ENCODE data around the gene SLC22A14.
"Not testable (repeated sequence)": the region's sequence is repeated elsewhere in the genome, so short reads cannot be mapped to it uniquely, and the experiment has no call there.

Gene SLC22A14

GRCh38 chr3:38316356-38317191, 34.5 kb downstream of the SLC22A14 start:
- Histone ChIP-seq H3F3A (ENCODE audit: insufficient read depth, low read length) (no peaks in the 10 kb centered on the region), H3K4me3 (ENCODE audit: low read depth, low read length, poor library complexity, severe bottlenecking) (no peak overlapping the region), H3K27ac (ENCODE audit: low read depth, low read length, poor library complexity, severe bottlenecking) (no peak overlapping the region), H3K79me2 (ENCODE audit: insufficient read depth, low read length) (no peaks in the 10 kb centered on the region), H3K4me1 (ENCODE audit: insufficient read depth, low read length, severe bottlenecking) (no peaks in the 10 kb centered on the region), H3K9me3 (ENCODE audit: low read length) (no peaks in the 10 kb centered on the region), H4K20me1 (ENCODE audit: insufficient read depth, low read length) (no peaks in the 10 kb centered on the region), H3K4me2 (ENCODE audit: low read length) (no peak overlapping the region), H3K9me2 (ENCODE audit: low read depth, low read length) (no peaks in the 10 kb centered on the region), H3K36me3 (ENCODE audit: insufficient read depth, low read length) (no peaks in the 10 kb centered on the region), H3K9ac (ENCODE audit: low read length) (no peak overlapping the region), H3K27me3 (ENCODE audit: insufficient read depth, low read length) (no peaks in the 10 kb centered on the region), H2AFZ (ENCODE audit: low read length) (no peak overlapping the region)
- TF ChIP-seq CTCF (IDR thresholded peaks at IDR 0.05; ENCODE audit: low read length), result no peak
- TF ChIP-seq EZH2 (IDR thresholded peaks at IDR 0.05; ENCODE audit: borderline replicate concordance, low read length), result no peak

GRCh38 chr3:38317192-38317759, 35.2 kb downstream of the SLC22A14 start:
- H3K27ac ChIP-seq (ENCODE audit: low read depth, low read length, poor library complexity, severe bottlenecking), result no peak overlapping the region
- H3K27me3 ChIP-seq (ENCODE audit: insufficient read depth, low read length), result no peaks in the 10 kb centered on the region
- H3K9ac ChIP-seq (ENCODE audit: low read length), result no peak overlapping the region
- no peak overlapping the region for H3K4me2 ChIP-seq (ENCODE audit: low read length)
- H3K79me2 ChIP-seq (ENCODE audit: insufficient read depth, low read length), result no peaks in the 10 kb centered on the region
- no peaks in the 10 kb centered on the region for H3K9me3 ChIP-seq (ENCODE audit: low read length)
- no peak overlapping the region for H2AFZ ChIP-seq (ENCODE audit: low read length)
- no peak overlapping the region for H3K4me3 ChIP-seq (ENCODE audit: low read depth, low read length, poor library complexity, severe bottlenecking)
- no peaks in the 10 kb centered on the region for H3K9me2 ChIP-seq (ENCODE audit: low read depth, low read length)
- no peaks in the 10 kb centered on the region for H4K20me1 ChIP-seq (ENCODE audit: insufficient read depth, low read length)
- no peak for TF ChIP-seq CTCF (IDR thresholded peaks at IDR 0.05; ENCODE audit: low read length)
- TF ChIP-seq EZH2 (IDR thresholded peaks at IDR 0.05; ENCODE audit: borderline replicate concordance, low read length), result no peak
- no peaks in the 10 kb centered on the region for H3F3A ChIP-seq (ENCODE audit: insufficient read depth, low read length)
- H3K4me1 ChIP-seq (ENCODE audit: insufficient read depth, low read length, severe bottlenecking), result no peaks in the 10 kb centered on the region
- no peaks in the 10 kb centered on the region for H3K36me3 ChIP-seq (ENCODE audit: insufficient read depth, low read length)

GRCh38 chr3:38318766-38319671, 36.9 kb downstream of the SLC22A14 start:
- Histone ChIP-seq H3K9me3 (ENCODE audit: low read length) (no peaks in the 10 kb centered on the region), H3K27me3 (ENCODE audit: insufficient read depth, low read length) (no peaks in the 10 kb centered on the region; the same call in 1 of the 2 replicates), H2AFZ (ENCODE audit: low read length) (no peak overlapping the region), H3K36me3 (ENCODE audit: insufficient read depth, low read length) (no peaks in the 10 kb centered on the region), H4K20me1 (ENCODE audit: insufficient read depth, low read length) (no peaks in the 10 kb centered on the region), H3K27ac (ENCODE audit: low read depth, low read length, poor library complexity, severe bottlenecking) (no peak overlapping the region), H3K9me2 (ENCODE audit: low read depth, low read length) (no peaks in the 10 kb centered on the region), H3K79me2 (ENCODE audit: insufficient read depth, low read length) (no peaks in the 10 kb centered on the region), H3K4me3 (ENCODE audit: low read depth, low read length, poor library complexity, severe bottlenecking) (no peak overlapping the region), H3K4me1 (ENCODE audit: insufficient read depth, low read length, severe bottlenecking) (no peaks in the 10 kb centered on the region), H3K9ac (ENCODE audit: low read length) (no peak overlapping the region), H3F3A (ENCODE audit: insufficient read depth, low read length) (no peaks in the 10 kb centered on the region), H3K4me2 (ENCODE audit: low read length) (no peak overlapping the region)
- TF ChIP-seq CTCF (IDR thresholded peaks at IDR 0.05; ENCODE audit: low read length) (no peak), EZH2 (IDR thresholded peaks at IDR 0.05; ENCODE audit: borderline replicate concordance, low read length) (no peak)

- H4K20me1 ChIP-seq (ENCODE audit: insufficient read depth, low read length), result not testable (repeated sequence)
These were observed 38.5 kb downstream of the SLC22A14 start for GRCh38 chr3:38320638-38321037.

More at GRCh38 chr3:38320638-38321037, 38.5 kb downstream of the SLC22A14 start:
- H3K9me2 ChIP-seq (ENCODE audit: low read depth, low read length); H3K27me3 ChIP-seq (ENCODE audit: insufficient read depth, low read length); H3K4me1 ChIP-seq (ENCODE audit: insufficient read depth, low read length, severe bottlenecking); H2AFZ ChIP-seq (ENCODE audit: low read length); H3K36me3 ChIP-seq (ENCODE audit: insufficient read depth, low read length); H3K4me3 ChIP-seq (ENCODE audit: low read depth, low read length, poor library complexity, severe bottlenecking); H3F3A ChIP-seq (ENCODE audit: insufficient read depth, low read length); H3K27ac ChIP-seq (ENCODE audit: low read depth, low read length, poor library complexity, severe bottlenecking); H3K79me2 ChIP-seq (ENCODE audit: insufficient read depth, low read length); H3K4me2 ChIP-seq (ENCODE audit: low read length); H3K9me3 ChIP-seq (ENCODE audit: low read length); H3K9ac ChIP-seq (ENCODE audit: low read length): not testable (repeated sequence)

Data from OCI-LY1 (cell line).